HepG2 (cell line): Measurements from ENCODE around the gene GPD1. TPM values are rescaled to one million over a fixed set of nuclear protein-coding genes. Genes with fewer than 3 reads are reported as not detected.

Experiments
- ARNT2 ChIP-seq: sonication (generic); formaldehyde crosslinking; IDR thresholded peaks from 2 replicates; pipeline ENCODE4 v1.8.0; 2022; ENCODE audit warnings: mild to moderate bottlenecking, low read depth, missing genetic modification reagents, moderate library complexity
- EED ChIP-seq: sonication (generic); formaldehyde crosslinking; IDR thresholded peaks from 2 replicates; pipeline ENCODE4 v1.5.0; 2020; ENCODE audit warnings: mild to moderate bottlenecking, missing genetic modification reagents
- KIAA2018 ChIP-seq: sonication (generic); formaldehyde crosslinking; IDR thresholded peaks from 2 replicates; pipeline ENCODE4 v1.5.0; 2020; ENCODE audit warnings: mild to moderate bottlenecking, missing genetic modification reagents, borderline replicate concordance
- ZBTB20 ChIP-seq: sonication (generic); formaldehyde crosslinking; IDR thresholded peaks from 2 replicates; pipeline ENCODE4 v1.8.1; 2023; ENCODE audit warnings: missing genetic modification reagents, low read depth, mild to moderate bottlenecking, borderline replicate concordance
- ZNF629 ChIP-seq: sonication (generic); formaldehyde crosslinking; conservative IDR thresholded peaks from 2 replicates; pipeline ENCODE4 v1.5.0; 2020; ENCODE audit warnings: missing genetic modification reagents
- polyA plus RNA-seq, 8 experiments: library from polyadenylated mRNA; depleted of rRNA in 3 of 8; stranded (reverse) in 7 of 8; unstranded in 1 of 8; fragments of >200 nt; fragmentation: Illumina TruSeq in 4 of 8; extraction: Trizol in 4 of 8; gene quantifications; 2 replicates each; pipeline versions ENCODE4 v1.2.1 to v1.2.3, GENCODE V29; 2011 to 2016; ENCODE audit warnings: low read depth in 4 of 8, missing spikeins in 1 of 8, mixed read lengths in 1 of 8; ENCODE audit not compliant: insufficient read depth in 1 of 8
- total RNA-seq, 5 experiments: library from RNA; depleted of rRNA; stranded (reverse); fragments of >200 nt; fragmentation: Illumina TruSeq; extraction: Trizol; gene quantifications; 2 replicates each; pipeline ENCODE4 v1.2.3, GENCODE V29; 2016; ENCODE audit warnings: low read depth in 1 of 5

Gene GPD1
- total and polyA plus RNA-seq, 2 of the 13 experiments (the other 11 are each of a cell fraction or from before 2014, with no cell fraction given): 3.7 to 30.6 TPM

- no peak for TF ChIP-seq KIAA2018 (CRISPR knock-in tag)
- 0 out of 2 replicates have a peak, but pooled peaks have one; percentile 0 for TF ChIP-seq ARNT2 (CRISPR knock-in tag)
- TF ChIP-seq EED (CRISPR knock-in tag): no peak
- no peak for TF ChIP-seq ZNF629 (CRISPR knock-in tag)
- 0 out of 2 replicates have a peak, but pooled peaks have one; percentile 5 for TF ChIP-seq ZBTB20
Measured at GRCh38 chr12:50111395-50111692, 7.5 kb downstream of the GPD1 start (continued).
